Pulmonary artery endothelial cell (primary cell): ENCODE measurements around the gene CERKL. TPM values are rescaled to one million over a fixed set of nuclear protein-coding genes. Genes with fewer than 3 reads are reported as not detected.

Experiments used
- DNase-seq: peaks from one replicate; pipeline ENCODE4 v3.0.0-alpha.2; 2011; ENCODE audit warnings: low read depth, low spot score
- total RNA-seq: library from RNA; depleted of rRNA; stranded (reverse); fragments of >200 nt; gene quantifications from 2 replicates; pipeline ENCODE4 v1.2.3, GENCODE V29; 2014

CERKL gene
- total RNA-seq, 1 donor from 2014 or later: not detected

DNA sequence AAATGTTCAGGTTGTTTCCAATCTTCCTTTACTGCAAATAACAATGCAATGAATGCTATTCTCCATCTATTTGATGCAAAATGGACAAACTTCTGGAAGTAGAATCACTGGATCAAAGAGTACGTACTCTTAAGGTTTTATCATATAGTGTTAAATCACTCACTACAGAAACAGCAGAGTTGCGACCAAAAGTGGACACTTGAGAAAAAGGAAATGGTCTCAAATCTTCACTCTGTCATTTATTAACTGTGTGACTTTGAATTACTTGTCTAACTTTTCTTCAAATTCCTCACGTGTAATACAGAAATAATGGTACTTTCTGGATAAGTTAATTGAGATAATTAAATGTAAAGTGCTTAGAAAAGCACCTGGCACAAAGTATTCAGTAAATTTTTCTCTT is 78.1 kb downstream of the CERKL start:
- DNase-seq: no peak

DNA sequence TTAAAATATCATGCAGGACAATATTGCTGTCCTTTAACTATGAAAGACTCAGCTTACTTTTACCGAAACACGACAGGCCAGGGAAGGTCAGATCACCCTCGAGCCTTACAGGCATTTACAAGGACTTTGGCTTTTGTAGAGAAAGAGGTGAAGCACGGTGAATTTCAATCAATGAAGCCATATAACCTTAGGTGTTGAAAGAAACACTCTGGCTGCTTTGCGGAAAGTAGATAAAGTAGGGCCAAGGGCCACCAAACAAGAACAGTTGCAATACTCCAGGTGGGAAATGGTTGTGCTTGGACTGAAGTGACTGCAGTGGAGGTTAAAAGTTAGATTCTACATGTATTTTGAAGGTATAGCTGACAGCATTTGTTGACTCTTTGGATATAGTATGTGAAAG is 80.5 kb downstream of the CERKL start:
- DNase-seq: no peak

DNA sequence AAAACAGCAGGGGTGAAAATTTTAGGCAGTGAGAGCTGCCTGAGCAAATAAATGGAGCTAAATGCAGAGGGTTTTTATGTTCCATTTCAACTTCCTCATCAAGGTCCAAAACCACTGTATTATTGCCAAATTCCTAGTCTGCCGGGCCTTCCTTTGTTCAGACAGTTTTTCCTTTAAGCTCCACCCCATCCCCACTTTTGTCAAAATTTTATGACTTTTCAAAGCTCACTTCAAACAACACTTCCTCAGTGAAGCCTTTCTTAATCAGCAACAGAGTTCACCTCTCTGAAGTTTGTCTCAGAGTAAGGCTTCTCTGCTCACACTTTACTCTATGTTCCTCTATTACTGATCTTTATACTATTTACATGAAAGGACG is 81.3 kb downstream of the CERKL start:
- no peak for DNase-seq

DNA sequence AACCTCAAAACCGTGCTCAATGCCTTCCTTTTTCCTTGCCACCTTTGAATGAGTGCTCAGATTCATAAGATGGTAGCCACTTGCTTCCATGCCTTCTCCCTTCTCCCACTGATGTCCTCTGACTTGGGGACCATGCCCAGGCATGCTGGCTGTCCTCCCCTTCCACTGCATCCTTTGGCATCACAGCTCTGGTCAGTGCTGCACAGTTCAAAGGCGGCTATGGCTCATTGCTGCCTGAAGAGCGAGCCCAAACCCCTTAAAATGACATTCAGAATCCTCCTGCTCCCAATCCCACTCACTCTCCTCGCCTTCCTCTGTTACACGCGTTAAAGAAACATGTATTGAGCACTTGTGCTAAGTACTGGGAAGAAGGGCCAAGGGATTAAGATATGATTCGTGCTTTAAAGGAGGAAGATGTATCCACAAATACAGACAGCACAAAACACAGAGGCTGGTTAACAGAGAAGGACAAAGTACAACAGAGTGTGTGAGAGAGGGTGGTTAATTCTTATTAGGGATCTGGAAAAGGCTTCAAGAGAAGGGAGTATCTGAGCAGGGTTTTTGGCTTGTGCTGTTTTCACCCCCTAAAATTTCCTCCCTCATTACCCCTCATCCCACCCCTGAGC is 81.8 kb downstream of the CERKL start:
- DNase-seq: no peak

DNA sequence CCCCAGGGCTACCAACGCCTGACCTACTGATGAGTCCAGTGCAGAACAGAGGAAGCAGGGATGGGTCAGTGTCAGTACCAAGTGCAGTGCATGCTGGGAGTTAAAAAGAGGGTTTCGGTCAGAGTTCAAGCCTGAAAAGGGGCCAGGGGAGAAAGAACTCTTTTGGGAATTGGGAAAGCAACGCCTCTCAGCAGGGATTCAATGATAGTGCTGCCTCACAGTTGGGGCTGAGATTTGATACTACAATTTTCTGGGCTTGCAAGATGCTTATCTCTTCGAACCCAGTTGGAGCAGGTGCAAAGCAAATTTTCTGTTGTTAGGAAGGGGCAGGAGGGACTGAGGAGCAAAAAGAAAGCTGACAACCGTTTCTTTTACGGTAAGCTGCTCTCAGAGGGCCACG is 82.6 kb downstream of the CERKL start:
- no peak for DNase-seq

DNA sequence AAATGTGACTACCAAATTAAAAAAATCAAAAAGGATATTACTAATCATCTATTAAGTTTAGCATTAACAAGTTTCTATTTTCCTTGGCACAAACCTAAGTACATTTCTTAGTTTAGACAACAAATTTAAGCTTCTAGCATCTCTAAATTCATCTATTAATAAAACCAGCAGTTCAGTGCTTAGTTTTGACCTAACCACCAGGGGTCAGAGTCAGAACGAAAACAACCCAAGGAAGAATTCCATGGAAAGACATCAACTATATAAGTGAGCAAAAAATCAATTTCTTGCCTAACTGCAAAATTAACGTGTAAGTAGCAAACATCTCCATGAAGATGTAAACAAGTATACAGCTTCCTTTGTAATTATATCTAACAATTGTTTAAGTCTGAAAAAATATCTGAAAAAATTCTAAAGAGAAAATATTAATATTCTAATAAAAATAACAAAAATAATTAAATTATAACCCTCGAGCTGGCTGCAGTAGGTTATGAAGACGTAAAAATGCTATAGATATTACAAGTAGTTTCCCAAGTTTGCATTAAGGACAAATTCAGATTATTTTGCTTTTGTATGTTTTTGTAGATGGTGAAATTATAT is 83.7 kb downstream of the CERKL start:
- no peak for DNase-seq

DNA sequence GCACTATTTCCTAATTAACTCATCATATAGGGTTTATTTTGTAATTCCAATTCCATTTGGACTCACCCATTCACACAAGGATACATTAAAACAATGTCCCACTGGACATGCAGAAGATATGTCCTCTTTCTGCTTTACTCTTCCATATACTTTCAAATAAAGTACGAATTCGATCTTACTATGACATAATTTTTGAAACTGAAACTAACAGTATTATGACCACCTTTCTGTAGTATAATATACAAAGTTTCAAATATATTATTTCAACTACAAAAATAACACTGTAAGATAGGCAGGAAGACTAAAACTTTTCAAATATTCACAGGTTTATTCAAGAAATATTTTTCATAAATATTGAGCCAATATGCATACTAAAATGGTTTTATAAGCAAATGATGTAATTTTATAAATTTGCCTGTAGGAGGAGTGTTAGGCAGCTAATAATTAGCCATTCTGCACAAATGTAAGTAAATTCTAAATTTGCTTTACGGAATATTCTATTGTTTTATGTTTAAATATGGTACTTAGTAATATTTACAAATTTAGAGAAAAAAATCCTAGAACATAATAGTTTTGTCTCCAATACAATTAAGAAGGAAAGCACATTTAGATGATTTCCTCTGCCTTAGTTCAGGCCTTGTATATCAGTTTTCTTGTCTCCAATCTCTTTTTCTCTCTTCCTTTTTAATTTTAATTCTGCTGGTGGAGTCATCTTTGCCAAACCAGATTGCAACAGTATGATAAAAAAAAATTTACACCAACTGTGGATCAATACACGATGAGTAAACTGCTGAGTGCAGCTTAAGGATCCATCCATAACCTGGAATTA is 85.9 kb downstream of the CERKL start:
- no peak for DNase-seq

DNA sequence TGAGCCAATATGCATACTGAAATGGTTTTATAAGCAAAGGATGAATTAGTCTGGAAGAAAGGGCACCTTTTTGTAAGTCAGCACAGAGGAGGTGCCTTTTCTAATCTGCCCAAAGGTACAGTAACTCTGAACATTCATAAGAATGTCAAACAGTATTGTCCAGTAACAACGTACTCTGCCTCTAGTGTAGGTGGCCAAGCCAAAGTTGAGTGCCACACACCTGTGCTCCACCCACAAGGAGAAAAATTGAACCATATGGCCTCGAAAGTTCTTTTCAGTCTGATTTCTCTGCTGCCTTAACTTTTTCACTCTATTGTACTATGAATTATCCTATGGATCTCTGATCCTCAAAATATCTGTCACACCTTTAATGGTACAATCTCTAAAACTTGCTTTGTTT is 86.8 kb downstream of the CERKL start:
- DNase-seq: no peak

DNA sequence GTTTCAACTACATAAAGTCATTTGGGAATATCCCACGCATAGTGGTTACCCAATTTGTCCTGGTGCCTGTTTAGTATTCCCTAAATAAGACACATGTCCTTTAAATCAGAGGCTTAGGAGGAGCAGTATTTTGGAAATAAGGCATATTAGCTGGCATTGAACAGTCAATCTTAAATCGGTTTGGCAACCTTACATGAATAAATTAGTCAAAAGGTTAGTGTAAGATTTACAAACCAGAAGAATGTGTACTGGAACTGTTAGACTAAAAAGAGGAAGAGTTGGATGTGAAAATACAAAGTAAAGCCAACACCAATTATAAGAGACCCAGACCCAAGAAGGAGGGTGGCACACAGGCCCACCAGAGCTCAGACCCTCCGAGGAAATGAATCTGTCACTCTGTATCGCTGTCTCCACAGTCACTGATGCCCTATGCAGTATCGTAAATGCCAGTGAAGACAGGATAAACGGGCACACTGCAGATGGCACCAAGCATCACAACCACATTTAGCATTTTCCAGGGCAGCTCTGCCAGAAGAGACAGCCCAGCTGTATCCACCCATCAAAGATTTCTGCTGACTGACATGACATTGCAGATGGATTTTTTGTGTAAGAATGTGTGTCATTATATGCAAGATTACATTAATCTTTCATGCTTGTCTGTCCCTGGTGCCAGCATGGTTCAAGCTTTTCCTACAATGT is 90.4 kb downstream of the CERKL start:
- no peak for DNase-seq

DNA sequence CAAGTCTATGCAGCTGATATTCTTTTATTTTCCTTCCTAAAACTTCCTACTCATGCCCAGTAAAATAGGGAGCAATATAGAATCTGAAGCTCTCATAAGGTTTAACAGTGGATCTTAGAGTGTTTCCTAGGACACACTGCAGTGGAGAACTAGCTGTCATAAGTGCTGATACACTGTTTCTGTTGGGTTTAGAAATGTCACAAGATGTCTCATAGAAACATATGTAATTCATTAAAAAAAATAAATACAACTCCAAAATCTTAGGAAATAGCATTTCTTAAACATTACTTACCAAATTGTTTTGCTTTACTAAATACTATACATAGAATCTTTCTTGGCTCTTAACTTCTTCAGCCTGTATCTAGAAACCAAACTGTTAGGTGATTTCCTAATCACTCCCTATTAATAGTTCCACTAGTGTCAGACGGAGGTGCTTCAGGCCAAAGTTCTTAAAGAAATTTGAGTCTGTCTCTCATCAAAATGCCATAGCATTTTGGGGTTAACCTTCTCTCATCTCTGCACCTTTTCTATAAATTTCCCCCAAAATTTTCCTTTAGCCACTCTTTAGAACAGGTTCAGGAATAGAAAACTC is 93.7 kb downstream of the CERKL start:
- no peak for DNase-seq

DNA sequence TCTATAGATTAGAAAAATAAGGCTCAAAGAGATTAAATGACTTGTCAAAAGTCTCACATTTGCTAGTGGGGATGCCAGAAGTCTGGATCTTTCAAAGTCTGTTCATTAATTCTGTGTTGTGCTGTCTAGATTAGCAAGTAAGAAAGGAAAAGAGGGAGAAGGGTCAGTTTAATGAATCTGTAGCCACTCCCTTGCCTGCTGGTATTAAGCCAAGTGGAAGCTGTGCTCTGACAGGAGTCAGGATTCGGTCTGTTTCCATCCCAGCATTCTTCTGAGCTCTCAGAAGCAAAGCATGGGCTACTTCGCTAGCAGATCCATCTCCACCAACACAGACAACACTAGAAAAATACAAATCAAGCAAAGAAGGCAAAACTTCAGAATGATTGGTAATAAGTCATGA is 98.5 kb downstream of the CERKL start:
- no peak for DNase-seq

DNA sequence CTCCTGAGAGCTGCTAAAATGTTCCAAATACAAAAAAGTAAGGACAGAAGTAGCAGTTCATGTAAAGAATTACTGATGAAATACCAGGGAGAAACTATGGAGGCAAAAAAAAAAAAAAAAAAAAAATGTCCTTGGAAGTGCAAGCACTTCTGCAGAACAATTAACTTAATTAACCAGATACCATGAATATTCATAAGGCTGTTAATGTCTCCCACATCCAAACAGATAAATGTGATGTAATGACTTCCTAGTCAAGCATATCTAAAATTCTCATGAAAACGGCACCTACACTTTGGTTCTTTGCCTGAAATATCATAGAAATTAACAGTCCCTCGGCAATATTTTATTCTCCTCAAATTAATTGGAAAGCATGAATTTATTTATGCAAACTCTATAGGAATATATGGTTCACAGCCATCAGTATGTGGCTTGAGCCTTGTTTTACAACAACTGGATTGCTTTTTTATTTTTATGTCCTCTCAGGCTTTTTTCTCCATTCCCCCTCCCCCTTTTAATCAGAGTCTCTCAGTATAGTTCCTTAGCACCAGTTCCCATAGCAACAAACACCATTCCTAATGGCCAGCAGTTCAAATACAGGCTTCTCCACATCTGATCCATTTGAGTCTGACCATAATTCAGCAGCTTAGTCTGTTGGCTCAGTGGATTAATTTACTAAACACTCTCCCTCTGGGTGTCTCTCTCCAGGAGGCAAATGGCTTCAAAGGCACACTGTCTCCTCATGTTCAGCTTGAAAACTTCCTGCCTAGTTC is 102.7 kb downstream of the CERKL start:
- no peak for DNase-seq

DNA sequence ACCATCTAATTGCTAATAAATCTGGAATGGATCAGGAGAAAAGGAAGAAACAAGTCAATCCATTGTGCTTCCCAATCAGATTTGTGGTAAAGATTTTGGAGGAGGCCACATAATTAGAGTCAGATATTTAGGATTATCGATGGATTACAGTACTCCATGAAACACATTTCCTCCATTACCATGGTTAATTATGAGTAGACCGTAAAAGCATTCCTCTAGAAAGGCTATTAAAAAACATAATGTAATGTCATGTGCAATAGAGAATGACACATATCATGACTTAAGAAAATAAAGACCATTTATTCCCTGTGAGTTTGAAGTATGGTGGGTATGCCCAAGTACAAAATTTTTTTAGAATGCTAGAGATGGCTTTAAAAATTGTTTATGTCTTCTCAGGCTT is 103.7 kb downstream of the CERKL start:
- no peak for DNase-seq

DNA sequence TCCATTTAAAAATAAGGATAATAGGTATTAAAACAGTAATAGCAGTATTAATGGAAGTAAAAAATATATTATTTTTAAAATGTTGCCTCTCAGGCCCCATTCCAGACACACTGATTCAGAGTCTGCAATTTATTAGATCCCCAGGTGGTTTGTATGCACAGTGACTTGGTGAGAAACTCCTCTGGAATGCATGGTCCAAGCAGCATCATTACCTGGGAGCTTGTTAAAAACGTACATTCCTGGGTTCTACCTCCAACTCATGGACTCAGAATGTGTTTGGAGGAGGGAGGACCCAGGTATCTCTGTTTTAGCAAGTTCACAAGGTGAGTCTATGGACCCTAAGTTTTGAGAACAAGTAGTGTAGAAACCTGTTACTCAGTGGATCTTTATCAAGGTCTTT is 104.1 kb downstream of the CERKL start:
- DNase-seq: no peak

DNA sequence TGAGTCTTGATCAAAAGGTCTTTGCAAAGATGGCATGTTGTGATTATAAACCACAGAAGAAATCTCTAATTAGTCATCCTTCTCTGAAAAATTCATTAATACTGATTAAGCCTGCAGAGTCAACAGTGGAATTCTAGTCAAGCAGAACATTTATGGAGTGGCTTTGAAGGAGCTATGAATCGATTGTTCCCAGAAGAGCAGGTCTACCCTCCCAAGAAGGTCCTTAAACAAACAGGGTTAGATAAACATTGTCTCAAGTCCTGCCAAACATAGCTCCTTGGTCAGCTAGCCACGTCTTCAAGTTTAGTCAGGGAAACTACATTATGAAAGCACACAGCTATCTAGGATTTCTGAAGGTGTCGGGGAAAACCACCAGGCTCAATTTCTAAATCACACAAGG is 110.8 kb downstream of the CERKL start:
- DNase-seq: no peak

DNA sequence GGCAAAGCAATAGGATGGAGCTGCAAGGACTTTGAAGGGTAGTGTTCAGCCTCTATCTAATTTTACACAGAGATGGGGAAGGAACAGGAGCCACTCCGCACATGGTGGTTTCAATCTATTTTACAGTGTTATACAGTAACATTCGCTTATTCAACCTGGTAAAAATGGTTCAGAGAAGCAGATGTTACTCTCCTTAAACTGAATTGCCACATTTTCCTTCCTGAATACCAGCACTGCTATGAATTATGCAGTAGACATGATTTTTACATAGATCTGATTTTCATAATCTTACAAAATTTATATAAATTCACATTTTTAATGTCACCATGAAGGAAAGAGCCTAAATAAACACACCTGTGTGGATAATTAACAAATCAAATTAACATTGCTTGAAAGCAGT is 114.7 kb downstream of the CERKL start:
- no peak for DNase-seq

DNA sequence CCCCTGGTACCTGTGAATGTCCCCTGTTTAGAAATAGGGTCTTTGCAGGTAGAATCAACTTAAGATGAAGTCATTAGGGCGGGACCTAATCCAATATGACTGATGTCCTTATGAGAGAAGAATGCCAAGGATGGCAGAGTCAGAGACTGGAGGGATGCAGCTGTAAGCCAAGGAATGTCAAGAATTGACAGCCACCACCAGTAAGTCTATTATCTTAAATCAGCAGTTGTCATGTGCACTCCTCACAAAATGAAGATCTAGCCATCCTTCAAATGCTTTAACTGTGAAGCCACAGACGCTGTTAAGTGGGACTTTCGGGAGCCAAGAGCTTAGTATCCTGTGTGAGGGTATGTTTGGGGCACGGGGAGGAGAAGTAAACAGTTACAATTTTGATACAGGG is 116.5 kb downstream of the CERKL start:
- DNase-seq: no peak

DNA sequence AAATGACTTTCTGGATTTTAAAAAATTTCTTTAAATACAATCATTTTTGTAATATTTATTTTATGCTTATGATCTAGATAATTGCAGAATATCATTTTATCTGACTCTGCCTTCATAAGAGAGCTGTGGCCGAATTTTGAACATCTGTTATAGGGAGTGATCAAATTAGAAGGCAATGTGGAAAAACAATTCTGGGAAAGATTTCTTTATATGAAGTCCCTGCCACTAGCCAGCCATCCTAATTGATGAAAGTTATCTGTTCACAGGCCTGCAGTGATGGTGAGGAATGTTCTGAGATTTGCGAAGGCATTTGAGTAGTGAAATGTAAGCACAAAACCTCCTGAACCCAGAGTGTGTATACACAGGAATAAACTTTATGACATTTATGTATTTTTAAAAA is 120.2 kb downstream of the CERKL start:
- no peak for DNase-seq

DNA sequence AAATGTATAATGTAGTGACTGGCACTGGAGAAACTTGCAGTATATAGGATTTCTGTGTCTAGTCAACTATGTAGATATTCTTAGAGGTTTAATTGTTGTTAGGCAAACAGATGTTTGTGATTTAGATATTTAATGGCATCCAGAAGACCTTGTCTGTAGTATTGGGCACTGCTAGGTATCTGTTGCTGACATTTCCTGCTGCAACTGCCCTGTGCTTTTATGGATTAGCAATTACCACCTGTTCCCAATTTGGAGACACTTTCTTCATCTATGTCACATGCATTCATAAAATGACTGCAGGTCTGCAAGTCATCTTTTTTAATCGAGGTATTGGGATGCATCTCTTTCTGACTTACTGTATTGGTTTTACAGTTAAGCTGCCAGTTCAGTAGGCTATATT is 128.5 kb downstream of the CERKL start:
- DNase-seq: no peak

DNA sequence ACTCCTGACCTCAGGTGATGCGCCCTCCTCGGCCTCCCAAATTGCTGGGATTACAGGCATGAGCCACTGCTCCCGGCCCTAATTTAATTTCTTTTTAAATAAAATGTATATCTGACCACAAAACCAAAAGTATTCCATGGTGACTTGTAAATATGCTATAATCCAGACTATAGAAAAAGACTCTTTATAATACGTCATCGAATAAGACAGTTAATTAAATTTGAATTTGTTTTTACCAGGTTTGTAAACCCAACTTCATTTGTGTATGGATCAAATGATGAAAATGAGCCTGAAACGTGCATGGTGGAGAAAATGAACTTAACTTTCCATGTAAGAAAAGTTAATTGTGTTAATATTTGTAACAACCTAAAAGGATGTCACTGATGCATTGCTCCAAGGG is 129.8 kb downstream of the CERKL start:
- no peak for DNase-seq

DNA sequence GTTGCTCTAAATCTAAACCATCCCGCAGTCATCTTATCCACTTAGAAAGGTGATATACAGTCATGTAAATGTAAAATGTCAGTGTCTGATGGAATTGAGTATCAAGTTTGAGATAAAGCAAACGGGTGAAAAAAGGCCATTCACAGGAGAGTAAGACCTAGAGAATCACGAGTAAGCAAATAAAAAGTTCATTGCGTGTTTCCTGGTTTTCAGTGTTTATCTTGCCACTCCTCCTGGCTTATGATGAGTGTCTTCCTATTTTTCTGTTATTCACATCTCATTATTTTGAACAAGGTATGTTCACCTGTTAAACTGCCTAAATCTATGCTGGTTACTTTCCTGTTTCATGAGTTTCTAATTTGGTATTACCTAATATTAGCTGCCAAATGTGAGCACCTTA is 130.9 kb downstream of the CERKL start:
- DNase-seq: no peak
